Iris pigment epithelial cell (primary cell): ENCODE measurements around the gene CWF19L2.
A peak's percentile ranks its signal among the peaks of the same experiment; 100 is the strongest.
"Not testable (repeated sequence)": the region's sequence is repeated elsewhere in the genome, so short reads cannot be mapped to it uniquely, and the experiment has no call there.

ENCODE experiments used
- DNase-seq: peaks from one replicate; pipeline ENCODE4 v3.0.0-alpha.2; 2011; ENCODE audit warnings: low read depth

Gene CWF19L2

GRCh38 chr11:107438148-107438547 is 19.5 kb downstream of the CWF19L2 start:
- no peak for DNase-seq

GRCh38 chr11:107430525-107430924 is 27.1 kb downstream of the CWF19L2 start:
- no peak for DNase-seq

DNA sequence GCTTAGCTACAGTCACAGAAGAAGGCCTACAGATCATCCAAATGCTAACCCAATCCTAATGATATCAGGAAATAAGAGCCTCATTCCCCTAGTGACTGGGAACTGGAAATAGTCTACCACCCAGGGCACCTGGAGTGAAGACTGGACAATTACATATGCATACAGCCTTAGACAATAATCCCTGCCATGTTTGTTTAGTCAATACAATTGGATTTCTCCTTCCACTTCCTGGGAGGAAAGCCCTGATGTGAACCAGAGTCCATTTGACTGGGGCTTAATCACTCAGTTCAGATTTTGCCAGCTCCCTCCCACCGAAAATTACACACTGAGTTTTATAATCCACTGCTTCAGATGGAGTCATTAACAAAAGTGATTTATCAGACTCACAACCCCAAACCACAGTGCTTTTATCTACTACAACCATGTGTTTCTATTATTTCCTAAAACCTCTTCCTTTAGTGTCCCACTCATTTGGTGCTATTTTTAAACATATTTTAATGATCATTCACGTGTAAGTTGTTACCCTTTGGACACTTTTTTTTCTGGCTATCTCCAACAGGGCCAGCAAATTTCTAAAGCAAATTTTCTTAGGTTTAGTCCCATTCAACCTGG is 29.9 kb downstream of the CWF19L2 start:
- no peak for DNase-seq

DNA sequence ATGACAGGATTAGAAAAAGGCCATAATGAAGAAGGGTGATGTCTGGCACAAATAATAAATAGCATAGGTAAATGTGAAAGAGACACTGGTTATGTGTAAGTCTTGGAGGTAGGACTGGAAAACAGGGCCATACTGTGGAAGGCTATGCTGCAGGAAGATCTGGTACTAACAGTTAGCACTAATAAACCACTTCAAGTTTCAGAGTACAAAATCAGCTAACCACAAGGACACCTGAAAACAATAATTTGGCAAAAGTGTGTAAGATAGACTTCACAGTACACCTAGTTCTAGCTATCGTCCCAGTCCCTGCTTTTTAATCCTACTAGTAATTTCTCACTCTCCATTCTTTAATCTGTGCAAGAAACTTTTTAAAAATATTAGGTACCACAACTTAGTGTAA is 44.3 kb downstream of the CWF19L2 start:
- DNase-seq, result no peak

- no peak for DNase-seq
These were observed 48.8 kb downstream of the CWF19L2 start for GRCh38 chr11:107408762-107409211.

GRCh38 chr11:107405260-107405659 is 52.4 kb downstream of the CWF19L2 start:
- no peak for DNase-seq

DNA sequence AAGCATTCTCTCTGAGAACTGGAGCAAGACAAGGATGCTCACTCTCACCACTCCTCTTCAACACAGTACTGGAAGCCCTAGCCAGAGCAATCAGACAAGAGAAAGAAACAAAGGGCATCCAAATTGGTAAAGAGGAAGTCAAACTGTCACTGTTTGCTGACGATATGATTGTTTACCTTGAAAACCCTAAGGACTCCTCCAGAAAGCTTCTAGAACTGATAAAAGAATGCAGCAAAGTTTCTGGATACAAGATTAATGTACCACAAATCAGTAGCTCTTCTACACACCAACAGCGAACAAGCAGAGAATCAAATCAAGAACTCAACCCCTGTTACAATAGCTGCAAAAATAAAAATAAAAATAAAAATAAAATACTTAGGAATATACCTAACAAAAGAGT is 56.5 kb downstream of the CWF19L2 start:
- not testable (repeated sequence) for DNase-seq

DNA sequence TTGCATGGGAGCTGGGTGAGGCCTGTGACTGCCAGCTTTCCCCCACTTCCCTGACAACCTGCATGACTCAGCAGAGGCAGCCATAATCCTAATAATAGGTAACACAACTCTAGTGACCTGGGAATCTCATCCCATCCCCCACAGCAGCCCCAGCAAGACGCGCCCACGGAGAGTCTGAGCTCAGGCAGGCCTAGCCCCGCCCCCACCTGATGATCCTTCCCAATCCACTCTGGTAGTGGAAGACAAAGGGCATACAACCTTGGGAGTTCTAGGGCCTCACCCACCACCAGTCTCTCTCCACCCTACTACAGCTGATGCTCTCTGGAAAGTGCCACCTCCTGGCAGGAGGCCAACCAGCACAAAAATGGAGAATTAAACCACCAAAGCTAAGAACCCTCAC is 60.3 kb downstream of the CWF19L2 start:
- DNase-seq, result no peak

DNA sequence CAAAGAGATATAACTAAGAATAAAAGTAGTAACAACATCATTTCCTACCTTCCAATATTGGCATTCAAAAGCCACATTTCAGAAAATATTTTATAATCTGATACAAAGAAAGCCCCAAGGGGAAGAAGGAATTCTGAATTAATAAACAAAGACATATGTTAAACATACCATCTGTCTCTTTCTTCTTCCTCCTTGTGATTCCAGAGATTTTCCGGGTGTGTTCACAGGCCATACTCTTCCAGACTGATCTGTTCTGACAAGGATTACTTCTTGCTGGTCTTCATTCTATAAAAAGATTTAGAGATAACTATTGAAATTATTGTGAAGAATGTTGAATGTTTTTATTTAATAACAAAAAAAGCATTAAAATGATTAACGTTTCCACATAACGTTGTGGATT is 65.0 kb downstream of the CWF19L2 start:
- no peak for DNase-seq

DNA sequence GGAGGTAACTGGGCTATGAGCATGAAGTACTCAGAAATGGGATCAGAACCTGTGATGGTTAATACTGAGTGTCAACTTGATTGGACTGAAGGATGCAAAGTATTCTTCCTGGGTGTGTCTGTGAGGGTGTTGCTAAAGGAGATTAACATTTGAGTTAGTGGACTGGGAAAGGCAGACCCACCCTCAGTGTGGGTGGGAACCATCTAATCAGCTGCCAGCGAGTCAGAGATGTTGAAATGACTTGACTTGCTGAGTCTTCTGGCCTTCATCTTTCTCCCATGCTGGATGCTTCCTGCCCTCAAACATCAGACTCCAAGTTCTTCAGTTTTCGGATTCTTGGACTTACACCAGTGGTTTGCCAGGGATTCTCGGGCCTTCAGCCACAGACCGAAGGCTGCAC is 66.9 kb downstream of the CWF19L2 start:
- DNase-seq, result not testable (repeated sequence)

DNA sequence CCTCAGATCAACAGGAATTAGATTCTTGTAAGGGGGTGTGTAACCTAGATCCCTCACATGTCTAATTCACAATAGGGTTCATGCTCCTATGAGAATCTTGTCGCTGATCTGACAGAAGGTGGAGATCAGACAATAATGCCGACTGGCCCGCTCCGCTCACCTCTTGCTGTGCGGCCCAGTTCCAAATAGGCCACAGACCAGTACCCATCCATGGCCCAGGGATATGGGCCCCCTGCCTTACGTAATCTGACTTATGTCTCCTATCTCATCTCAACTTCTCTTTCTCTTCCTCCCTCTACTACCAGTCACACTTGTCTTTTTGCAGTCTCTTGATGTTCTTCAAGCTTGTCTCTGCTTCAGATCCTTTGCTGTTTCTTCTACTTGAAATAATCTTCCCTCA is 70.0 kb downstream of the CWF19L2 start:
- no peak for DNase-seq

DNA sequence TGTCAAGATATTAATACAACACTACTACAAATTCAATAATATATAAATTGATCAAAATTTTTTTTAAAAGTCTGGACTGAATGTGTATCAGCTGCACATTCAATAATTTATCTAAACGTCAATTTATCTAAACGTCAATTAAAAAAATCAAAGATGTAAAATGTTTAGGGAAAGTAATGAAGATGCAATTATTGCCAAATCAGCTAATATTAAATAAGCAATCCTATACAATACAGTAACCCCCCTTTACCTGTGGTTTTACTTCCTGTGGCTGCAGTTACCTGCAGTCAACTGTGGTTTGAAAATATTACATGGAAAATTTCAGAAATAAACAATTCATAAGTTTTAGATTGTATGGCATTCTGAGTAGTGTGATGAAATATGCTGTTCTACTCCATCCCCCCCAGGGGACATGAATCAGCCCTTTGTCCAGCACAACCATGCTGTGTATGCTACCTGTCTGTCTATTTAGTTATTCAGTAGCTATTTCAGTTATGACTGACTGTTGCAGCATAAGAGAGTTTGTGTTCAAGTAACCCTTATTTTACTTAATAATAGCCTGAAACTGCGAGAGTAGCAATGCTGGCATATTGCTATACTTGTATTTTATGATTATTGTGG is 72.2 kb downstream of the CWF19L2 start:
- DNase-seq, result peak; percentile 66

DNA sequence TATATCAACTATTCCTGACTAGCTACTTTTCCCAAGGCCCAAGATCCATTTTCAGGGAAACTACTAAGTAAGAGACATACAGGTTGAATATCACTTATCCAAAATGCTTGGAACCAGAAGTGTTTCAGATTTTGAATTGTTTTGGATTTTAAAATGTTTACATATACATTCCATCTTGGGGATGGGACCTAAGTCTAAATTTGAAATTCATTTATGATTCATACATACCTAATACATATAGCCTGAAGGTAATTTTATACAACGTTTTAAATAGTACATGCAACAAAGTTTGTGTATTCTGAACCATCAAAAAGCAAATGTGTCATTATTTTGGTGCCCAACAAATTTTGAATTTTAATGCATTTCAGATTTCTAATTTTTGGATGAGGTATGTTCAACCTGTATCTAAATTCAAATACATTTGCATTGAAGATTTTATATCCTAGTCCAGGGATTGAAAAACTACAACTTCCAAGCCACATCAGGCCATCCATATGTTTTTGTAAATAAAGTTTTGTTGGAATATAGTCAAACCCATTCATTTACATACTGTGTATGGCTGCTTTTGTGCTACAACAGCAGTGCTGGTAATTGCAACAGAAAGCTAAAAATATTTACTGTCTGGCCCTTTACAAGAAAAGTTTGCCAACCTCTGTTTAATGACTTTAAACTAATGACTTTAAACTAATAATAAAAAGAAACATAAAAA is 73.3 kb downstream of the CWF19L2 start:
- no peak for DNase-seq

- DNase-seq, result no peak
These were observed 85.2 kb downstream of the CWF19L2 start for GRCh38 chr11:107372439-107372838.

DNA sequence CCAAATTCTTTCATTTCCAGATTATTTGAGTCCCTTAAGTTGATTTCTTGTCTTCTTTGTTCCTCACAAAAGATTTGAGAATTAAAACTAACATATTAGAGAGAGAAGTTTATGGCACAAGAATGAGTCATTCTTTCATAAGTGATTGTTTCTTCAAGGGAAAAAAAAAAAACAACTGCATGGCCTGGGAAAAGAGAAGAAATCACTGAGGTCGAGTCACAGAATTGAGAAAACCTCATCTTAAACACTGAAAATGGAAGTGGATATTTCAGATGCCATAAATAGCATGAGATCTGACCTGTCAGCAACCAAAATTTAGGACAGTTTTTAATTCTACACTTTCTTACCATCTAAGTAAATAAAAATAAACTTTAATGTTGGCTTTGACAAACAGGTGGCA is 87.2 kb downstream of the CWF19L2 start:
- DNase-seq, result peak; percentile 59

DNA sequence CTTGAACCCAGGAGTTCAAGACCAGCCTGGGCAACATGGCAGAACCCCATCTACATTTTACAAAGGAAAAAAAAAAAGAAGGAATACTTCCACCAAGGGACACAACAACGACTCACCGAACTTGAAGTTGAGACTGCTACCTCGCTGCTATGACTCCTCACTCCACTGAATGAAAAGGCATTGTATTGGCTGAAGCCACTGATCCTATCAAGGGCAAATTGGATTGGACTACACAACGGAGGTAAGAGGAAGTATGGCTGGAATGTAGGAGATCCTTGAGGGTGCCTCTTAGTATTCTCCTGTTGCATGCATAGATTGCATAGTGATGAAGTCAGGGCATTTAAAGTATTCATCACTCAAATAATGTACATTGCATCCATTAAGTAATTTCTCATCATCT is 97.9 kb downstream of the CWF19L2 start:
- peak; percentile 36 for DNase-seq

DNA sequence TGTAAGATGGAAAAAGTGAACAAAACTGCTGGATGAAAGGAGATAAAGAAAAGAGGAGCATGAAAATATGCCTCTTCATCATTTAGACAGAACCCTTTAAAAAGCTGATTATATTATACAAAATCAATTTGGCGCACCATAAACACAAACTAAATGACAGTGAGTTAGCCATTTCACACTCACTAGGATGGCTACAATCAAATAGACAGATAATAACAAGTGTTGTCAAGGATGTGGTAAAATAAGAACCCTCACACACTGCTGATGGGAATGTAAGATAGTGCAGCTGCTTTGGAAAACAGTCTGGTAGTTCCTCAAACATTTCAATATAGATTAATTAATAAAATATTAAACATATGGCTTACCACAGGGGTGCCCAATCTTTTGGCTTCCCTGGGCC is 99.7 kb downstream of the CWF19L2 start:
- no peak for DNase-seq

GRCh38 chr11:107354780-107355179 is 102.8 kb downstream of the CWF19L2 start:
- DNase-seq, result no peak

DNA sequence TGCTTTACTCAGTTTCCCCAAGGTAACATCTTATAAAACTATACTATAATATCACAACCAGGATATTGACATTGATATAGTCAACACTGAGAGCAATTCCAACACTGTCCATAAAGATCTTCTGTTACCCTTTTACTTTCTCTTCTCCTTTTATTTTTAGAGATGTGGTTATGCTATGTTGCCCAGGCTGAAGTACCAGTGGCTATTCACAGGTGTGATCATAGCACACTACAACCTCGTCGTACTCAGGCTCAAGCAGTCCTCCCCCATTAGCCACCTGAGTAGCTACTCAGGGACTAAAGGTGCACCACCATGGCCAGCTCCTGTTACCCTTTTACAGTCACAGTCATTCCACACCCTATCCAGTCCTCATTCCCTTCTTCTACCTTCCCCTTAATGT is 119.7 kb downstream of the CWF19L2 start:
- no peak for DNase-seq

DNA sequence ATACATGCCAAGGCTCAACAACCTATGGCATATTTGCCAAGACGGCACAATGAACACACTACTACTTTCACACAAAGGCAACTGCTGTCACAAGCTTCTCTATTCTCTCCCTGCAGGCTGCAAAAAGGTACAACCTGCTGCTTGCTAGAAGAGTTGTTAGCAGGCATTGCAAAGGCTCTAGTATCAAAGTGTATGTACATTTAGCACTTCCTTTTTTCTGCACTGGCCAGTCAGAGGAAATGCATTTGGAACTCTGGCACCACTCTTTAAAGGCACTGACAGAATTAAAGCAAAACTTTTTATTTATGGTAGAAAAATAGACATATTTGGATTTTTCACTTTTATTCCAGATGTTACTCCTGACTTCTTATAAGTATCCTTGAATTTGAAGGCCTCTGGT is 125.9 kb downstream of the CWF19L2 start:
- no peak for DNase-seq

GRCh38 chr11:107329164-107329563 is 128.5 kb downstream of the CWF19L2 start:
- DNase-seq, result no peak

DNA sequence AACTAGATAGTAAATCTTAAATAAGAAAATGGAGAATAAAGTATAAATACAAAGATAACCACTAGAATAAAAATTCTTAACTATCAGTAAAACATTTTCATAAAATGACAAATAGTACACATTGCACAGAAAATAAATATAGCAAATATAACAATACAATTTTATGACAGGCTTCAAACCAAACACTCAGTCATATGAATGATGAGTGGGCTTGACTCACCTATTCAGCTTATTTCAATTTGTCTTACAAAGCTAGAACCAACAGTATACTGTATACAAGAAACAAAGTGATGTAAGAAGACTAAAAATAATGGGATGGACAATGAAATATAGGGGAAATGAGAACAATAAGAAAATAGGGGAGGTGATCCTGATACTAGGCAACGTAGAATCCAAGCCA is 141.2 kb downstream of the CWF19L2 start:
- DNase-seq, result no peak

- DNase-seq, result no peak
These were observed 149.6 kb downstream of the CWF19L2 start for GRCh38 chr11:107307991-107308390.

- peak; percentile 5 for DNase-seq
These were observed 155.7 kb downstream of the CWF19L2 start for GRCh38 chr11:107301878-107302277.
